ENCODE results near the gene OVOL3. TPM values are rescaled to one million over a fixed set of nuclear protein-coding genes. Genes with fewer than 3 reads are reported as not detected.

The OVOL3 gene
- total and polyA plus RNA-seq, 3 donors from 2014 or later = 2.6 to 3.4 (median 3.3) TPM

DNA sequence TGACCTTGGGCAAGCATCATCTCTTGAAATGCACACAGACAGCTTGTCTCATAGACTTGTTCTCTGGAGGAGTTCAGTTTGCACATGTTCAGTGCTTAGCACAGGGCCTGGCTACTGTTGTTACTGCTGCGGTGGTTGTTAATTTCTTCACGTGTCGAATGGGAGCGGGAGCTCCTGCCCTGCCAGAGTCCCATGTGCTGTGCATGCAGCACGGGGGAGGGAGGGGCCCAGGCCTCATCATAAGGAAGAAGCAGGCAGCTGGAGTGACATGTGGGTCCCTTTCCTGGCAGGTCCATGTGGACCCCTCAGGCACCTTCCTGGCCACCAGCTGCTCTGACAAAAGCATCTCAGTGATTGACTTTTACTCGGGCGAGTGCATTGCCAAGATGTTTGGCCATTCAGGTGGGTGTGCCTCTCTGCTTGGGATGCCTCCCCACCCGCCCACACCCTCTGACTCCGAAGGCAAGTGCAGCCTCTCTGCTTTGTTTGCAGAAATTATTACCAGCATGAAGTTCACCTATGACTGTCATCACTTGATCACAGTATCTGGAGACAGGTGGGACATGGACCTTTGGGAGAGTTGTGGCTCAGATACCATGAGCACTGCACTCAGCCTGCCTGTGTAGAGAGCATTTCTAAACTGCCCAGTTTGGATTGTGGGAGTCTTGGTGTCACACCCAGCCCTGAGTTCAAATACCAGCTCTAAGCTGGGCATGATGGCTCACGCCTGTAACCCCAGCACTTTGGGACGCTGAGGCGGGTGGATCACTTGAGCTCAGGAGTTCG, 19.8 kb upstream of the OVOL3 start:
- no peak for DNase-seq
- Histone ChIP-seq H3K9me3 (no peaks in the 10 kb centered on the region), H3K36me3 (ENCODE audit: low read depth, missing control alignments) (no peaks in the 10 kb centered on the region), H3K27me3 (no peaks in the 10 kb centered on the region), H3K27ac (no peak overlapping the region), H3K4me1 (no peaks in the 10 kb centered on the region), H3K4me3 (no peak overlapping the region)
- no peak for TF ChIP-seq POLR2A (IDR thresholded peaks at IDR 0.05)
- TF ChIP-seq, protein P1, sequence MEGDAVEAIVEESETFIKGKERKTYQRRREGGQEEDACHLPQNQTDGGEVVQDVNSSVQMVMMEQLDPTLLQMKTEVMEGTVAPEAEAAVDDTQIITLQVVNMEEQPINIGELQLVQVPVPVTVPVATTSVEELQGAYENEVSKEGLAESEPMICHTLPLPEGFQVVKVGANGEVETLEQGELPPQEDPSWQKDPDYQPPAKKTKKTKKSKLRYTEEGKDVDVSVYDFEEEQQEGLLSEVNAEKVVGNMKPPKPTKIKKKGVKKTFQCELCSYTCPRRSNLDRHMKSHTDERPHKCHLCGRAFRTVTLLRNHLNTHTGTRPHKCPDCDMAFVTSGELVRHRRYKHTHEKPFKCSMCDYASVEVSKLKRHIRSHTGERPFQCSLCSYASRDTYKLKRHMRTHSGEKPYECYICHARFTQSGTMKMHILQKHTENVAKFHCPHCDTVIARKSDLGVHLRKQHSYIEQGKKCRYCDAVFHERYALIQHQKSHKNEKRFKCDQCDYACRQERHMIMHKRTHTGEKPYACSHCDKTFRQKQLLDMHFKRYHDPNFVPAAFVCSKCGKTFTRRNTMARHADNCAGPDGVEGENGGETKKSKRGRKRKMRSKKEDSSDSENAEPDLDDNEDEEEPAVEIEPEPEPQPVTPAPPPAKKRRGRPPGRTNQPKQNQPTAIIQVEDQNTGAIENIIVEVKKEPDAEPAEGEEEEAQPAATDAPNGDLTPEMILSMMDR (IDR thresholded peaks at IDR 0.05) = no peak
- intact Hi-C loops (cut with DNase I; ENCODE audit: low total_unique reads) = no loop called here
- WGBS, 2 donors = 79 to 83% methylated on average over 10 to 13 of the region's 13 CpGs

DNA sequence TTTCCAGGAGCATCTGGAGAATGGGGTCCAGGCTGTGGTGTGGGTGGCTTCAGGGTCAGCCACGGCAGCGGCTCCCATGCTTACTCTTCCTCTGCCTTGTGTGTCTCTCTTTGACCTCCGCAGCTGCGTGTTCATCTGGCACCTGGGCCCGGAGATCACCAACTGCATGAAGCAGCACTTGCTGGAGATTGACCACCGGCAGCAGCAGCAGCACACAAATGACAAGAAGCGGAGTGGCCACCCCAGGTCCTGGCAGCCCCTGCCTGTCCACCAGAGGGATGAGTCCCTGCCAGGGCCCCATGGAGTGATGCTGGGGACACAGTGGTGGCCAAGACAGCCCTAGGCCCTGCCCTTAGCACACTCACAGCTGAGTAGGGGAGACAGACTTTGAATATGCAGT, 18.4 kb upstream of the OVOL3 start:
- Histone ChIP-seq H3K4me3 (no peak overlapping the region), H3K9me3 (no peaks in the 10 kb centered on the region), H3K27ac (no peak overlapping the region), H3K27me3 (no peaks in the 10 kb centered on the region), H3K4me1 (no peaks in the 10 kb centered on the region), H3K36me3 (ENCODE audit: low read depth, missing control alignments) (no peaks in the 10 kb centered on the region)
- DNase-seq = no peak
- intact Hi-C loops (cut with DNase I; ENCODE audit: low total_unique reads) = no loop called here
- TF ChIP-seq, protein P1 (IDR thresholded peaks at IDR 0.05) = no peak
- TF ChIP-seq POLR2A (IDR thresholded peaks at IDR 0.05) = no peak
- WGBS, 2 donors = 95% methylated on average over 7 of the region's 7 CpGs

DNA sequence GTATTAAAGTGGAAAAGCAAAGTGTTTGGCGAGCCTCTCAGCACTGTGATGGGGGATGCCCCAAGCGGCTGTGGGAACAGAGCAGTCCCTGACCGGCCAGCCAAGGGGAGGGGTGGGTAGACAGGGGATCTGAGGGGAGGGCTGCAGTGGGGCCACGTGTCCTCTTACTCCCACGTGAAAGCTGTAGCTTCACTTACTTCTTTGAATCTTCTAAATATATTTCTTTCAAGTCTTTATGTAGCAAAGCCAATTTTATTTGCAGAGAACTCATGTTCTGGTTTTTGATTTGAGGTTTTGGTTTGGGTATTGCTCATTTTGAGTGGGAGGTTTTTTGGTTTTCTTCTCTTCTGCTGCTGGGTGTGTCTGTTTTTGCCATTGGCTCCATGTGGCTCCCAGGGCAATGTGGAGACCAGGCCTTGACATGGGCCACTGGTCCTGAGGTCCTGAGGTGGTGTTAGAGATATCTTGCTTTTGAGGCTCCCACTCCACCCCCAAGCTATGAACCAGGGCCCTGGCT, 17.7 kb upstream of the OVOL3 start:
- no peaks in the 10 kb centered on the region for H3K4me1 ChIP-seq
- no peak for DNase-seq
- WGBS, 2 donors = 76 to 80% methylated on average over 5 of the region's 5 CpGs
- TF ChIP-seq, protein P1 (IDR thresholded peaks at IDR 0.05) = no peak
- TF ChIP-seq POLR2A (IDR thresholded peaks at IDR 0.05) = no peak
- no peak overlapping the region for H3K27ac ChIP-seq
- no peaks in the 10 kb centered on the region for H3K9me3 ChIP-seq
- intact Hi-C loops (cut with DNase I; ENCODE audit: low total_unique reads) = no loop called here
- no peaks in the 10 kb centered on the region for H3K36me3 ChIP-seq (ENCODE audit: low read depth, missing control alignments)
- H3K27me3 ChIP-seq = no peaks in the 10 kb centered on the region
- no peak overlapping the region for H3K4me3 ChIP-seq

DNA sequence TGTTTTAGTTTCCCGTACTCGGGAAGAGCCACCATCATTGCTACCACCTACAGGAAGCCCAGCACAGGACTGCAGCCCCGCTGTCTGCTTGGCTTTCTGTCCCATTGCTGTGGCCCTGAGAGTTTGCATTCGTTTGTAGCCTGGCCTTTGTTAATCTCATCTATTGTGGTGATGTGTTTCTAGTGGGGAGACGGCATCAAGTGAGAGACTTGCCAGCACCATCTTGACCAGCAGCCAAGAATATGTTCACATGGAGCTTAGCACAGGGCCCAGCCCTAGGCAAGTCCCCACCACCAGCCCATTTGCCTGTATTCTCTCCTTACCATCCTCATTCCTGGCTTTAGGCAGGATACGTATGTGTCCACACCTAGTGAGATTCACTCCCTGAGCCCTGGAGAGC, 17.3 kb upstream of the OVOL3 start:
- TF ChIP-seq, protein P1 (IDR thresholded peaks at IDR 0.05) = no peak
- TF ChIP-seq POLR2A (IDR thresholded peaks at IDR 0.05) = no peak
- no peak for DNase-seq
- H3K36me3 ChIP-seq (ENCODE audit: low read depth, missing control alignments) = no peaks in the 10 kb centered on the region
- no peak overlapping the region for H3K4me3 ChIP-seq
- intact Hi-C loops (cut with DNase I; ENCODE audit: low total_unique reads) = no loop called here
- 77 to 90% methylated on average over 2 to 6 of the region's 6 CpGs for WGBS, 2 donors
- no peaks in the 10 kb centered on the region for H3K4me1 ChIP-seq
- H3K9me3 ChIP-seq = no peaks in the 10 kb centered on the region
- no peaks in the 10 kb centered on the region for H3K27me3 ChIP-seq
- no peak overlapping the region for H3K27ac ChIP-seq

DNA sequence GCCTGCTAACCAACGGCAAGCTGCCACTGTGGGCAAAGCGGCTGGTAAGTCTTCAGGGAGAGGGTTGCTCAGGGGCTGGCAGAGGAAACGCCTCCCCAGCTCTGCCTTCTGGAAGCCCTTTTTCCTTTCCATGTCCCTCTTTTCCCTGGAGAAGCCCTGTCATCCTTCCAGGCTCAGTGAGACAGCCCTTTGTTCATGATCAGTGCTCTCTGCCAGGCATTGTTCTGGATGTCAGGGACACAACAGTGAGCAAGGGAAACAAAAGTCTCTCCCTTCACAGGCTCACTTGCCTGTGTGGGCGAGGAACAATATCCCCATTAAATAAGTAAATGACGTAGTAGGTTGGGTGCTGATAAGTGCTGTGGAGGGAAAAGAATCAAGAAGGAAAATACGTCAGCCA, 13.9 kb upstream of the OVOL3 start:
- 60 to 77% methylated on average over 5 to 6 of the region's 6 CpGs for WGBS, 2 donors
- no peak for TF ChIP-seq POLR2A (IDR thresholded peaks at IDR 0.05)
- TF ChIP-seq, protein P1 (IDR thresholded peaks at IDR 0.05) = no peak
- intact Hi-C loops (cut with DNase I; ENCODE audit: low total_unique reads) = no loop called here
- no peaks in the 10 kb centered on the region for H3K4me1 ChIP-seq
- H3K27me3 ChIP-seq = no peaks in the 10 kb centered on the region
- no peaks in the 10 kb centered on the region for H3K9me3 ChIP-seq
- no peaks in the 10 kb centered on the region for H3K36me3 ChIP-seq (ENCODE audit: low read depth, missing control alignments)
- peak; percentile 64 for DNase-seq
- H3K27ac ChIP-seq = no peak overlapping the region
- H3K4me3 ChIP-seq = no peak overlapping the region
